LNCAP (cell line): ENCODE results near the gene TMEM87B.

Experiments used
- CTCF ChIP-seq: fragments of 450-650 bp; IDR thresholded peaks from 2 replicates; pipeline ENCODE4 v1.5.1; 2017; ENCODE audit warnings: mild to moderate bottlenecking

The TMEM87B gene

DNA sequence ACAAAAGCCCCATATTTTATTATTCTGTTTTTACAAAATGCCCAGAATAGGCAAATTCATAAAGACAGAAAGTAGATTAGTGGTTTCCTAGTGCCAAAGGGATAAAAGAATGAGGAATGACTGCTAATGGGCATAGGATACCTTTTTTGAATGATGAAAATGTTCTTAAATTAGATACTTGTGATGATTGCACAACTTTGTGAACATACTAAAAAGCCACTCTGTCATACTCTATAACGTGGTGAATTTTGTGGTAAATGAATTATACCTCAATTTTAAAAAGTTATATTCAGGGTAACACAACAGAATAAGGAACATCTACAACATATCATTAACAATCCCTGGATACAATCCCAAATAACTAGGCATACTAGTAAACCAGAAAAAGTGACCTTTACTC lies 74.0 kb downstream of the TMEM87B start:
- no peak for TF ChIP-seq CTCF

DNA sequence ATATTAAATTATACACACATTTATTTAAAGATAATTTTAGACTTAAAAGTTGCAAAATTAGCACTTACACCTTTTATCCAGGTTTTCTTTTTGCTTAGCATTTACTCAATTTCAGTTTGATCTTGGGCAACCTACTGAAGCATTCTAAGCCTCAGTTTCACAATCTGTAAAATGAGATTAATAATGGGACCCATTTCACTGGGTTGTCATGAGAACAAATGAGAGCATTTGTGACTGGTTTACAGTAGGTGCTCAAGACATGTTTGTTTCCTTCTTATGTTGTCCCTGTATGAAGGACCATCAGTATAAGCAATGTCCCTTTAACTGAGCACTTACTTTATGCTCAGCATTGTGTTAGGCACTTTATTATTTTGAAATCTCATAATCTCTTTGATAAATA lies 78.3 kb downstream of the TMEM87B start:
- TF ChIP-seq CTCF, result no peak

- no peak for TF ChIP-seq CTCF
These were observed 79.1 kb downstream of the TMEM87B start for GRCh38 chr2:112134120-112134519.

DNA sequence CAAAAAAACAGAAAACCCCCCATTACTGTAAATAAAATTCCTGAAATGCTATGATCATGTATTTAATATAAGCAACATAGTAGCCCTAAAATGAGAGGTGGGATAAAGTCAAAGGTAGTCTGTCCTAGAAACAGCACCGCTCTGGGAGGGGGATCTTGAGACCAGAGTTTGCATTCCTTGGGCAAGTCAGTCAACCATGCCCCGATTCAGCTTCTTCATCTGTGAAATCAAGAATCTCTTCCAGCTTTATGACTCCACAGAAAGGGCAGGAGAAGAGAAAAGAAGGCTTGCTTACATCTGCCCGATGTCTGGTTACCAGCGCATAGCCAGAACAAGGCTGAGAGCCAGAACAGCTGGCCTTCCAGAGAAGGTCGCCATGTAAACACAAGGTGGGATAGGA lies 81.0 kb downstream of the TMEM87B start:
- TF ChIP-seq CTCF, result no peak

DNA sequence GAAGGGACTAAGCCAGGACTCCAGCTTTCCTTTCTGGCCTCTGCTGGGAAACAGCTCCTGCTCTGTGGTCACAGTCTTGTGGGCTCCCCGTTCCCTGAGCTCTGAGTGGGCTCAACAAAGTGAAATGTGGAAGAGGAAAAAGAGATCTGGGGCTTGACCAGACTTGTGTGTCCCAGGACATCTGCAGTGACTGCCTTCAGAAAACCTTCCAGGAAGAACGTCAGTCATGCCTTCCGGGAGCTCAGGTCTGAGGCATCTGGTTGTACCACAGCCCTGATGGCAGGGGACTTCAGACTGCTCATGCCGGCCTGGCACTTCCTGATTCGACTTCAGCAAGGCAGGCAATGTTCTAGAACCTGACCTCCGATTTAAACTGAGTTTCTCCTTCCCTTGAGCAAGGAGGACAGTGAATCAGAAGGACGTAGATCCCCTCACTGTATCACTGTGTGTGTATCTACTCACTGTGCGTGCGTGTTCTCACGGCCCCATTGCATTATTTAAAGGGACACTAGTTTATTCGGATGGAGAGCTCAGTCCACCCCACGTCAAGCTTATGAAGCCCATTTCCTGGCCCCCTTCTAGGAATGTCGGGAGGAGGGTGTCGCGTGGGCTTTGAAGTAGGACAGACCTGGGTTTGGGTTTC lies 82.6 kb downstream of the TMEM87B start:
- no peak for TF ChIP-seq CTCF

GRCh38 chr2:112138159-112139032 lies 83.3 kb downstream of the TMEM87B start, which contains the start of gene FBLN7:
Gene FBLN7 (plus strand): TSS chr2:112138385. CDS start chr2:112138656, 271 bp downstream.
- TF ChIP-seq CTCF, result no peak

DNA sequence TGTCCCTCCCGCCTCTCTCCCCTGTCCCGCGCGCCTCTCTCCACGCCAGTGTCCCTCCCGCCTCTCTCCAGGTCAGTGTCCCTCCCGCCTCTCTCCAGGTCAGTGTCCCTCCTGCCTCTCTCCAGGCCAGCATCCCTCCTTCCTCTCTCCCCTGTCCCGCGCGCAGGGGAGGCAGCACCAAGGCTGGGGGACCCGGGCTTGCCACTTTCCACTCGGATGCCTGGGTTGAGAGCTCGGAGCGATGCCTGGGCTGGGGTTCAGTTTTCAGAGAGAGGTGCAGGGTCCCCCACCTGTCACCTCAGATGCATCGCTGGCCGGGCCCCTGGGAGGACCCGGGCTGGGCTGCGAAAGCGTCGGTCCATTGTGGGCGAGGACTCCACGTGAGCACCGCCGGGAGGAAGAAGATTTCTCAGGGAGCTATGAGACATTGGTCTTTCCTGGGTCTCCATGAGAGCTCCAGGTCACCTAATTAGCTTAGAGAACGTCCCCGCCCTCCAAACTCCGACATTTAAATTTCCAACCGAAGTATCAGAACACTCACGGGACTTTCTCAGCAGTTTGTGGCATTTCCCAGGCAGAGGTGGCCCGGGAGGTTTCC lies 85.2 kb downstream of the TMEM87B start:
- TF ChIP-seq CTCF, result no peak
